Measurements from ENCODE around the gene LRP3.

Gene LRP3

DNA sequence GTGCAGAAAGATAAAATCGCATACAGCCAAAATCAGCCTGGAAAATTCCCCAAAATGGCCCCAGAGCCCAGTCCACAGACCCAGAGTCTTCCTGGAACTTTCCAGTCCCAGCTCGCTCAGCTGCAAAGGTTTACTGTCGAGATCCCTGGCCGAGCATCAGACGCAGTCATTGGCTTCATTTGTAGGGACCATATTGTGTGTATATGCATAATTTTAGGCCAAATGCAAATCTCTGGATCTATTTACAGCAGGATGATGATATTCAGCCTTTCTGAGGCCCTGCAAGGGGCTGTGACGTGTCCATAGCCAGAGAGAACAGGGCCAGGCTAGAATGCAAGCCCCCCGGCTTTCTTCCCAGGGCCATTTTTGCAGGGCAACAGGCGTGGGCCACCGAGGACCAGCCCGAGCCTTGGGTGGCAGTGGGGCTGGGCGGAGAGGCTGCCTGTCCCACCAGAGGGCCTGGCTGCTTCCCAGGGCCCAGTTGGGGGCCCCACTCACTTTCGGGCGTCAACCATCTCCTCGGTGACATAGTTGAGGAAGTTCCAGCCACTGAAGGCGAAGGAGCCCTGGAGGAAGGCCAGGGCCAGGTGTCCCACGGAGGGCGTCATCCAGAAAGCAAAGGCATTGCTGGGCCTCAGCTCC is 17.8 kb downstream of the LRP3 start:
- Histone ChIP-seq H3K36me3 (replicated peaks; ENCODE audit: insufficient read depth, low read length) (no peaks in the 10 kb centered on the region), H3K27me3 (replicated peaks; ENCODE audit: insufficient read depth, low read length) (peaks cover 66% of the 10 kb centered on the region), H3K9ac (ENCODE audit: low read length) (no peak overlapping the region), H3K79me2 (ENCODE audit: low read length) (no peaks in the 10 kb centered on the region), H4K20me1 (ENCODE audit: insufficient read depth, low read length) (no peaks in the 10 kb centered on the region), H3K4me3 (ENCODE audit: low read length) (no peak overlapping the region), H3K9me2 (replicated peaks; ENCODE audit: insufficient read depth, low read length) (no peaks in the 10 kb centered on the region), H3F3A (ENCODE audit: insufficient read depth, low read length) (no peaks in the 10 kb centered on the region), H2AFZ (ENCODE audit: low read length) (no peak overlapping the region), H3K4me1 (ENCODE audit: low read length) (no peaks in the 10 kb centered on the region), H3K9me3 (replicated peaks; ENCODE audit: insufficient read depth, low read length) (no peaks in the 10 kb centered on the region), H3K4me2 (ENCODE audit: low read depth, low read length) (no peak overlapping the region), H3K27ac (ENCODE audit: low read length) (no peak overlapping the region)
- no peak for TF ChIP-seq EZH2 (optimal IDR thresholded peaks at IDR 0.05; ENCODE audit: low read depth, low read length)
- no peak for TF ChIP-seq EZH2phosphoT487 (IDR thresholded peaks at IDR 0.05; ENCODE audit: low read length)
- no peak for TF ChIP-seq CTCF (IDR thresholded peaks at IDR 0.05; ENCODE audit: low read length)
- DNase-seq: no peak

GRCh38 chr19:33212436-33213172 is 18.5 kb downstream of the LRP3 start:
- no peaks in the 10 kb centered on the region for H3F3A ChIP-seq (ENCODE audit: insufficient read depth, low read length)
- no peak overlapping the region for H3K4me2 ChIP-seq (ENCODE audit: low read depth, low read length)
- no peak for DNase-seq
- no peak overlapping the region for H3K9ac ChIP-seq (ENCODE audit: low read length)
- no peaks in the 10 kb centered on the region for H3K9me3 ChIP-seq (replicated peaks; ENCODE audit: insufficient read depth, low read length)
- H3K27me3 ChIP-seq (replicated peaks; ENCODE audit: insufficient read depth, low read length): peaks cover 73% of the 10 kb centered on the region
- no peaks in the 10 kb centered on the region for H3K9me2 ChIP-seq (replicated peaks; ENCODE audit: insufficient read depth, low read length)
- no peak for TF ChIP-seq EZH2phosphoT487 (IDR thresholded peaks at IDR 0.05; ENCODE audit: low read length)
- no peak for TF ChIP-seq EZH2 (optimal IDR thresholded peaks at IDR 0.05; ENCODE audit: low read depth, low read length)
- no peak for TF ChIP-seq CTCF (IDR thresholded peaks at IDR 0.05; ENCODE audit: low read length)
- no peak overlapping the region for H2AFZ ChIP-seq (ENCODE audit: low read length)
- H3K27ac ChIP-seq (ENCODE audit: low read length): no peak overlapping the region
- no peak overlapping the region for H3K4me3 ChIP-seq (ENCODE audit: low read length)
- no peaks in the 10 kb centered on the region for H3K79me2 ChIP-seq (ENCODE audit: low read length)
- no peaks in the 10 kb centered on the region for H3K36me3 ChIP-seq (replicated peaks; ENCODE audit: insufficient read depth, low read length)
- H3K4me1 ChIP-seq (ENCODE audit: low read length): no peaks in the 10 kb centered on the region
- H4K20me1 ChIP-seq (ENCODE audit: insufficient read depth, low read length): no peaks in the 10 kb centered on the region

- H4K20me1 ChIP-seq (ENCODE audit: insufficient read depth, low read length): no peaks in the 10 kb centered on the region
- H3F3A ChIP-seq (ENCODE audit: insufficient read depth, low read length): no peaks in the 10 kb centered on the region
- no peak overlapping the region for H3K9ac ChIP-seq (ENCODE audit: low read length)
- no peaks in the 10 kb centered on the region for H3K4me1 ChIP-seq (ENCODE audit: low read length)
- H3K4me3 ChIP-seq (ENCODE audit: low read length): no peak overlapping the region
- H3K9me2 ChIP-seq (replicated peaks; ENCODE audit: insufficient read depth, low read length): no peaks in the 10 kb centered on the region
- TF ChIP-seq EZH2phosphoT487 (IDR thresholded peaks at IDR 0.05; ENCODE audit: low read length) (no peak), CTCF (IDR thresholded peaks at IDR 0.05; ENCODE audit: low read length) (peak; percentile 21)
- H3K36me3 ChIP-seq (replicated peaks; ENCODE audit: insufficient read depth, low read length): no peaks in the 10 kb centered on the region
- H3K9me3 ChIP-seq (replicated peaks; ENCODE audit: insufficient read depth, low read length): no peaks in the 10 kb centered on the region
- no peak overlapping the region for H2AFZ ChIP-seq (ENCODE audit: low read length)
- H3K27ac ChIP-seq (ENCODE audit: low read length): no peak overlapping the region
- no peak overlapping the region for H3K4me2 ChIP-seq (ENCODE audit: low read depth, low read length)
- DNase-seq: no peak
- peaks cover 84% of the 10 kb centered on the region for H3K27me3 ChIP-seq (replicated peaks; ENCODE audit: insufficient read depth, low read length)
- H3K79me2 ChIP-seq (ENCODE audit: low read length): no peaks in the 10 kb centered on the region
These were observed 20.5 kb downstream of the LRP3 start for GRCh38 chr19:33214596-33214995.

Measured in MM.1S (cell line).